ENCODE data around the gene ARSA. TPM values are rescaled to one million over a fixed set of nuclear protein-coding genes. Genes with fewer than 3 reads are reported as not detected.

The ARSA gene
- total and polyA plus RNA-seq, 12 donors, result 5.5 to 168 (median 67.5) TPM

DNA sequence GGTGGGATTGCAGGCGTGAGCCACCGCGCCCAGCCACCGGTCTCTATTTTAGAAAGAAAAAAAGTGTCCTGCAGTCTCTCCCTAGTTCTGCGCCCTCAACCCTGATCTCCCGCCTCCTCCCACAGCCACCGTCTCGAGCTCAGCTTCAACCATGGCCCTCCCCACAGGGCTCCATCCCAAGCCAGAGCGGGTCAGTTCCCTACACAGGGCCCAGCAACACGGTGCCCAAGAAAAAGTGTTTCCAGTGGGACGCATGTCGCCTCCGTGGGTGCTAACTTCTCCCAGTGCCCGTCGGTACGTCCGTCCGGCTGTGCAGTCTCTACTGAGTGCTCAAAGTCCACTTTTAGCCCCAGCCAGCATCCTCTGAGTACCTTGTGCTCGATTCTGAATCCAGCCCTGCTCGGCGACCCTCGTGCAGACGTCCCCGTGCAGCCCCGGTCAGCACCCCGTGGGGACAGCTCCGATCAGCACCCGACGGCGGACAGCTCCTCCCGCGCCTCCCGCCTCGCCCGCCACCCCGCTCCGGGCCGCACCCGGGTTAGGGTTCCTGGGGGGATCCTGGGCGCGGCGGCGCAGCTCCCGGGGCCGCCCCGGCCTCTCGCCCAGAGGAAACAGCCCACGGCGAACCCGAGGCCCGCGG lies 28.0 kb downstream of the ARSA start:
- peaks cover 6% of the 10 kb centered on the region for H3K27me3 ChIP-seq
- TF ChIP-seq POLR2A (IDR thresholded peaks at IDR 0.05), result no peak
- TF ChIP-seq, protein P1, sequence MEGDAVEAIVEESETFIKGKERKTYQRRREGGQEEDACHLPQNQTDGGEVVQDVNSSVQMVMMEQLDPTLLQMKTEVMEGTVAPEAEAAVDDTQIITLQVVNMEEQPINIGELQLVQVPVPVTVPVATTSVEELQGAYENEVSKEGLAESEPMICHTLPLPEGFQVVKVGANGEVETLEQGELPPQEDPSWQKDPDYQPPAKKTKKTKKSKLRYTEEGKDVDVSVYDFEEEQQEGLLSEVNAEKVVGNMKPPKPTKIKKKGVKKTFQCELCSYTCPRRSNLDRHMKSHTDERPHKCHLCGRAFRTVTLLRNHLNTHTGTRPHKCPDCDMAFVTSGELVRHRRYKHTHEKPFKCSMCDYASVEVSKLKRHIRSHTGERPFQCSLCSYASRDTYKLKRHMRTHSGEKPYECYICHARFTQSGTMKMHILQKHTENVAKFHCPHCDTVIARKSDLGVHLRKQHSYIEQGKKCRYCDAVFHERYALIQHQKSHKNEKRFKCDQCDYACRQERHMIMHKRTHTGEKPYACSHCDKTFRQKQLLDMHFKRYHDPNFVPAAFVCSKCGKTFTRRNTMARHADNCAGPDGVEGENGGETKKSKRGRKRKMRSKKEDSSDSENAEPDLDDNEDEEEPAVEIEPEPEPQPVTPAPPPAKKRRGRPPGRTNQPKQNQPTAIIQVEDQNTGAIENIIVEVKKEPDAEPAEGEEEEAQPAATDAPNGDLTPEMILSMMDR (IDR thresholded peaks at IDR 0.05), result no peak
- peaks cover 0 to 4% of the 10 kb centered on the region in 2 donors for H3K36me3 ChIP-seq (replicated peaks in 1 of 2)
- peak in 6 of 7 donors; percentile 60 to 69 (median 62) for DNase-seq
- intact Hi-C loops (cut with DNase I), result no loop called here
- peak overlapping the region in 1 of 4 donors; percentile 68 for H3K4me3 ChIP-seq
- no peaks in the 10 kb centered on the region for H3K9me3 ChIP-seq (replicated peaks in 1 of 3)
- peak overlapping the region in 1 of 5 donors; percentile 16 for H3K27ac ChIP-seq
- peaks cover 0 to 5% of the 10 kb centered on the region in 2 donors for H3K4me1 ChIP-seq (replicated peaks in 1 of 2)
- WGBS, 4 donors, result 13 to 20% (median 15%) methylated on average over 27 to 52 of the region's 52 CpGs

DNA sequence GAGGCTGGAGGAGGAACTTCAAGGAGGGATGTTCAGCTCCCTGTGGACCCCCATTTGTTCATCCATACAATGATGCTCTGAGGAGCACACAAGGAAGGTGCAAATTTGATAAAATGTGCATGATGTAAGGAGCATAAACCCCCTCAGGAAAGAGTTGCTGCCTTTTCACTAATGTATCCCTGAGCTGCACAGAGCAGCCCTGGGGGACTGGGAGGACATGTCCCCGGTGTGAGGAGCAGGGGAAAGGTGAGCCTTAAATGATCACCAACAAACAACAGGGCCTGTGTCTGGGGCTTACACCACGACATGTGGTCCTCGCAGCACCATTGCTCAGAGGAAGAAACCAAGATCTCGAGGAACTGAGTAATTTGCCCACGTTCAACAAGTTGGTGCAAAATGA lies 30.9 kb downstream of the ARSA start:
- H3K27ac ChIP-seq, result no peak overlapping the region
- H3K4me1 ChIP-seq (replicated peaks in 1 of 2), result peaks cover 0 to 5% of the 10 kb centered on the region in 2 donors
- no peak for DNase-seq
- H3K9me3 ChIP-seq (replicated peaks in 1 of 3), result no peaks in the 10 kb centered on the region
- H3K27me3 ChIP-seq, result no peaks in the 10 kb centered on the region
- no peak for TF ChIP-seq POLR2A (IDR thresholded peaks at IDR 0.05)
- TF ChIP-seq, protein P1 (IDR thresholded peaks at IDR 0.05), result no peak
- 74 to 96% (median 92%) methylated on average over 5 of the region's 5 CpGs for WGBS, 4 donors
- intact Hi-C loops (cut with DNase I), result no loop called here
- H3K36me3 ChIP-seq (replicated peaks in 1 of 2), result no peaks in the 10 kb centered on the region
- H3K4me3 ChIP-seq, result no peak overlapping the region

DNA sequence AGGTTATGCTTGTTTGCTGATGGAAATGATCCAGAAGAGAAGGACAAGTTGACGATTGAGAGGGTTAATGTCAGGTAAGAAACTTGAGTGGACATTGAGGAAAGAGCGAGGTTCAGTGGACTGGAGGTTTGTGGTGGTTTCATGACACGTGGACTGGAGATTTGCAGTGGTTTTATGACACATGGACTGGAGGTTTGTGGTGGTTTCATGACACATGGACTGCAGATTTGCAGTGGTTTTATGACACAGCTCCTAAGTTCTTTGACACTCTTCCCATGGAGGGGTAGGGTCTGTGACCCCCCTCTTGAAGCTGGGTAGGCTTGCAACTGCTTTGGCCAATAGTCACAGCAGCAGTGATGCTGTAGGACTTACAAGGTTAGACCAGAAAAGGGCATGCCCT lies 32.8 kb downstream of the ARSA start:
- TF ChIP-seq, protein P1 (IDR thresholded peaks at IDR 0.05), result no peak
- no peak for TF ChIP-seq POLR2A (IDR thresholded peaks at IDR 0.05)
- no peaks in the 10 kb centered on the region for H3K9me3 ChIP-seq (replicated peaks in 1 of 3)
- DNase-seq, result no peak
- no peak overlapping the region for H3K27ac ChIP-seq
- intact Hi-C loops (cut with DNase I), result no loop called here
- H3K4me1 ChIP-seq (replicated peaks in 1 of 2), result peaks cover 0 to 4% of the 10 kb centered on the region in 2 donors
- 87 to 93% (median 89%) methylated on average over 3 of the region's 3 CpGs for WGBS, 4 donors
- H3K4me3 ChIP-seq, result no peak overlapping the region
- H3K36me3 ChIP-seq (replicated peaks in 1 of 2), result no peaks in the 10 kb centered on the region
- H3K27me3 ChIP-seq, result no peaks in the 10 kb centered on the region

DNA sequence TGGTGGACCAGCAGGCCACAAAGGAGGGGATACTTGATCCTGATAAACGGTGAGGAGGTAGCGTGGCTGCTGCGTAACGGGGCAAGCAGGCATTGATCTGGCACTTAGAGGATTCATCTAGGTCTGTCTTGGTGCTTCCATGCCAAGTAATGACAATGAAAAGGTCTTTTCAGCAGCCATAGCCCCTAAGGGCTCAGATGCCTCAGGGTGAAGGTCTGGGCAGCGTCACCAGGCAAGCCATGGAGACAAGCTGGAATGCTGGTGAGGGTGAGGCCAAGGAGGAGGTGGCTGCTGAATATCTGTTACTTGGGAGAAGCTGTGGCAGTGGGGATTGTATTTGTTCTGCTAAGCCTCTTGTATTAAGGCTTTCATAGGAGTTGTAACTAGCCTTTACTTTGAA lies 40.5 kb downstream of the ARSA start:
- WGBS, 4 donors, result 94 to 100% (median 97%) methylated on average over 5 of the region's 5 CpGs
- H3K9me3 ChIP-seq (replicated peaks in 1 of 3), result no peaks in the 10 kb centered on the region
- DNase-seq, result no peak
- TF ChIP-seq POLR2A (IDR thresholded peaks at IDR 0.05), result no peak
- TF ChIP-seq, protein P1 (IDR thresholded peaks at IDR 0.05), result no peak
- peaks cover 6 to 7% of the 10 kb centered on the region in 2 donors for H3K4me1 ChIP-seq (replicated peaks in 1 of 2)
- intact Hi-C loops (cut with DNase I), result no loop called here
- no peaks in the 10 kb centered on the region for H3K27me3 ChIP-seq
- no peak overlapping the region for H3K27ac ChIP-seq
- no peak overlapping the region for H3K4me3 ChIP-seq
- no peaks in the 10 kb centered on the region for H3K36me3 ChIP-seq (replicated peaks in 1 of 2)
